ENCODE data around the gene HES6. TPM values are rescaled to one million over a fixed set of nuclear protein-coding genes. Genes with fewer than 3 reads are reported as not detected.

The HES6 gene
- total RNA-seq, 4 donors from 2014 or later = 15.0 to 94.5 (median 31.7) TPM

DNA sequence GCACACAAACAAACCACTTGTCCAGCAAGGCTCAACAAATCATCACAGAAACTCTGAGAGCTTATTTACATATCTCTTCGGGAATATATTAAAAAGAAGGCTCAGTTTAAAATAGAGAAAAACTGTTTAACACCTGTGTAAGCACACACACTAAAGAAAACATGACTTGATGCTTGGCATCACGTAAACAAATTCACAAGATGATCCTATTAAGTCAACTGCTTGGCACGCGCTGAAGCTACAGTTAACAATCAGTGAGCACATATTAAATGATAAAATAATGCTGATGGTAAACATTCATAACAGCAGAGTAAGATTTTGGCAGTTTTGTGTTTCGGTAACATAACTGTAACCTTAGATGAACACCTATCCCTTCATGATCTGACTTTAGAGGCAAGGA lies 4.3 kb upstream of the HES6 start:
- peak overlapping the region in 1 of 4 donors; percentile 79 for H3K27ac ChIP-seq
- intact Hi-C loops (cut with DNase I; ENCODE audit: low total_unique reads) (loop anchor here (5.0 kb wide), 1 partner anchor 42 kb away; the partner anchor contains the start of gene ILKAP), in situ Hi-C loops (cut with MboI; ENCODE audit: low pct_ligation_motif_present in 1 of 4, low pct_unique_long_range_greater_than_20kb in 1 of 4, low sequenced_read_pairs in 3 of 4) (no loop called here)
- 72 to 82% methylated on average over 5 of the region's 5 CpGs for WGBS, 2 donors (ENCODE audit: low coverage in 1 of 2)
- peaks cover 0 to 24% (median 10%) of the 10 kb centered on the region in 4 donors for H3K36me3 ChIP-seq
- TF ChIP-seq, protein P1, sequence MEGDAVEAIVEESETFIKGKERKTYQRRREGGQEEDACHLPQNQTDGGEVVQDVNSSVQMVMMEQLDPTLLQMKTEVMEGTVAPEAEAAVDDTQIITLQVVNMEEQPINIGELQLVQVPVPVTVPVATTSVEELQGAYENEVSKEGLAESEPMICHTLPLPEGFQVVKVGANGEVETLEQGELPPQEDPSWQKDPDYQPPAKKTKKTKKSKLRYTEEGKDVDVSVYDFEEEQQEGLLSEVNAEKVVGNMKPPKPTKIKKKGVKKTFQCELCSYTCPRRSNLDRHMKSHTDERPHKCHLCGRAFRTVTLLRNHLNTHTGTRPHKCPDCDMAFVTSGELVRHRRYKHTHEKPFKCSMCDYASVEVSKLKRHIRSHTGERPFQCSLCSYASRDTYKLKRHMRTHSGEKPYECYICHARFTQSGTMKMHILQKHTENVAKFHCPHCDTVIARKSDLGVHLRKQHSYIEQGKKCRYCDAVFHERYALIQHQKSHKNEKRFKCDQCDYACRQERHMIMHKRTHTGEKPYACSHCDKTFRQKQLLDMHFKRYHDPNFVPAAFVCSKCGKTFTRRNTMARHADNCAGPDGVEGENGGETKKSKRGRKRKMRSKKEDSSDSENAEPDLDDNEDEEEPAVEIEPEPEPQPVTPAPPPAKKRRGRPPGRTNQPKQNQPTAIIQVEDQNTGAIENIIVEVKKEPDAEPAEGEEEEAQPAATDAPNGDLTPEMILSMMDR (IDR thresholded peaks at IDR 0.05) = no peak
- no peak for TF ChIP-seq EP300 (IDR thresholded peaks at IDR 0.05; ENCODE audit: low read depth)
- no peak for DNase-seq
- H3K4me1 ChIP-seq = peaks cover 23 to 41% (median 32%) of the 10 kb centered on the region in 4 donors
- no peaks in the 10 kb centered on the region for H3K27me3 ChIP-seq
- H3K9me3 ChIP-seq = no peaks in the 10 kb centered on the region
- H3K4me3 ChIP-seq = no peak overlapping the region

DNA sequence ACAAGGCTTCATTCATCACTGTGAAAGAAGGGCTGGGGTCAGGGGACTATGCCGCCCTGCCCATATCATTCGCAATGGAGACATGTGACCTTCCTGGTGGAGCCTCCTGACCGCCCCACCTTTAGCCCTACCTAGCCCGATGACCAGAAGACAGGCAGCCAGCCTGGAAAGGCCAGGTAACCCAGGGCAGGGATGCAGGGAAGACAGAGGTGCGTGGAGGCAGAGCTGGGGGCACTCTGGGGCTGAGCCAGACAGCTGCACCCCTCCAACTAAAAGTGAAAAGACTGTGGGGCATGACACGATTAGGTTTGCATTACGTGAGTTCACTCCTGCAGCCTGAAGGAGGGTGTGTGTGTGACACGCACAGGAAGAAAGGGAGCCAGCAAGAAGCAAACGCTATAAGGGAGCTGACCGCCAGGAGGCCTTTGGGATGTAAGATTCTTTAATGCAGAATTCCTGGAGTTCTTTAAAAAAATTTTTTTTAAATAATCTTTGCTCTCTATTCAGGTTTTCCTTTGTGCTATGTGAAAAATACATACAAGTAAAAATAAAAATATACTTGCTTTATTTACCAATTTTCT lies 3.7 kb upstream of the HES6 start:
- peak overlapping the region; percentile 49 to 89 (median 78) for H3K27ac ChIP-seq
- peaks cover 23 to 47% (median 38%) of the 10 kb centered on the region in 4 donors for H3K4me1 ChIP-seq
- intact Hi-C loops (cut with DNase I; ENCODE audit: low total_unique reads) (loop anchor here (5.0 kb wide), 1 partner anchor 41 kb away; the partner anchor contains the start of gene ILKAP), in situ Hi-C loops (cut with MboI; ENCODE audit: low pct_ligation_motif_present in 1 of 4, low pct_unique_long_range_greater_than_20kb in 1 of 4, low sequenced_read_pairs in 3 of 4) (no loop called here)
- H3K9me3 ChIP-seq = no peaks in the 10 kb centered on the region
- no peak for DNase-seq
- TF ChIP-seq, protein P1 (IDR thresholded peaks at IDR 0.05) = peak; percentile 26 to 39 (median 31)
- no peak for TF ChIP-seq POLR2AphosphoS5 (IDR thresholded peaks at IDR 0.05)
- no peak for TF ChIP-seq POLR2A (IDR thresholded peaks at IDR 0.05)
- no peak for TF ChIP-seq EP300 (IDR thresholded peaks at IDR 0.05; ENCODE audit: low read depth)
- peaks cover 0 to 19% (median 8%) of the 10 kb centered on the region in 4 donors for H3K36me3 ChIP-seq
- 38 to 44% methylated on average over 5 to 10 of the region's 10 CpGs for WGBS, 2 donors (ENCODE audit: low coverage in 1 of 2)
- H3K4me3 ChIP-seq = no peak overlapping the region
- H3K27me3 ChIP-seq = peaks cover 6% of the 10 kb centered on the region

DNA sequence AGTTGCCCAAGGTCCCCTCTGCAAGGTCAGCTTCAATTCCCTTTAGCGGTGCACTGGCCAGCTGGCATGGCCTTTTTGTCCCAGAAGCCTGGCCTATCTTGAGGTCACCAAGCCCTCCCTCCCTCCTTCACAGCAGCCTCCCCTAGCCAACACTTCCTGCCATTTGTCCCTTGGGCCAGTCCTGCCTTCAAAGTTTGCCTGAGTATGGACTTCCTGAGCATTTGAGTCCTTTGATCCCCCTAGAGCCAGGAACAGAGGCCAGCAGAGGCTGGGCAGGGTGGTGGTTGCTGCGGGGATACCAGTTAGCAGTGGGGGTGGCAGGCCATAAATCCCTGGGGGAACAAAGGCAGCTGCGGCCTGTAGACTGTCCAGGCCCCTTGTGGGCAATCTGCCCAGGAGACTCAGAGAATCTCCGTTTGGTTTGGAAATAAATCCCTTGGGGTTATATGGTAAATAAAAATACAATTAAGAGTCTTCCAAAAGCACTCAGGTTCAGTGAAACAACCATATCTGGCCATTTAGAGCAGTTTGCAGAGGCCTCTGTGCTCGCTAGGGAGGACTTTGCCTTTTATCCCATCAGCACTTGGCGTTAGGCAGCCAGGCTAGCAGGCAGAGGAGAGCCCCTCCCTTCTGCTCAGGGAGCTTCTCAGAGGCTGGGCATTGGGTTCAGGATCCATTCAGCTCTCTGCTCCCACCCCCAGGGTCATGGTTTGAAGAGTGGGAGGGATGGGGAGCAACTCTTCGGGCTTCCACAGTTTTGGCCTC lies 3.1 kb upstream of the HES6 start:
- DNase-seq = peak; percentile 49
- intact Hi-C loops (cut with DNase I; ENCODE audit: low total_unique reads) (loop anchor here (5.0 kb wide), 1 partner anchor 41 kb away; the partner anchor contains the start of gene ILKAP), in situ Hi-C loops (cut with MboI; ENCODE audit: low pct_ligation_motif_present in 1 of 4, low pct_unique_long_range_greater_than_20kb in 1 of 4, low sequenced_read_pairs in 3 of 4) (no loop called here)
- peaks cover 8% of the 10 kb centered on the region for H3K27me3 ChIP-seq
- H3K36me3 ChIP-seq = peaks cover 0 to 19% (median 8%) of the 10 kb centered on the region in 4 donors
- H3K4me1 ChIP-seq = peaks cover 23 to 48% (median 40%) of the 10 kb centered on the region in 4 donors
- no peak overlapping the region for H3K4me3 ChIP-seq
- H3K9me3 ChIP-seq = no peaks in the 10 kb centered on the region
- peak overlapping the region; percentile 49 to 89 (median 78) for H3K27ac ChIP-seq
- no peak for TF ChIP-seq POLR2AphosphoS5 (IDR thresholded peaks at IDR 0.05)
- no peak for TF ChIP-seq EP300 (IDR thresholded peaks at IDR 0.05; ENCODE audit: low read depth)
- no peak for TF ChIP-seq POLR2A (IDR thresholded peaks at IDR 0.05)
- TF ChIP-seq, protein P1 (IDR thresholded peaks at IDR 0.05) = no peak
- 29 to 40% methylated on average over 2 to 7 of the region's 7 CpGs for WGBS, 2 donors (ENCODE audit: low coverage in 1 of 2)

DNA sequence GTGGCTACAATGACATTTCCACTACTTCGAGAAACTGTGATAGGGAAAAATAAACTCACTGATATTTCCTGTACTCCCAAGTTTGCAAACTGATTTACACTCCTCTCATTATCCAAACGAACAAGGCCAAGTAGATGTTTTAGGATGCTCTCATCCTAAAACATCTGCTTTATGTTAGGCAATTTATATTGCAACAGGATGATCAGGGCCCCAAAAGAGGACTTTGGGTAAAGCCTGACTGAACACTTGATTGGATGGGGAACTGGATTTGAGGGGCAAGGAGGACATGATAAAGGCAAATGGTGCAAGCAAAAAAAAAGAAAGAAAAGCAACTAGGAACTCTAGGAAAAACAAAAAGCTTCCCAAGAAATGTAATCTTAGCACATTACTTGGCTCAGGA lies 2.1 kb upstream of the HES6 start:
- 62 to 73% methylated on average over 2 of the region's 2 CpGs for WGBS, 2 donors (ENCODE audit: low coverage in 1 of 2)
- Histone ChIP-seq H3K27me3 (peaks cover 8% of the 10 kb centered on the region), H3K36me3 (peaks cover 0 to 17% (median 7%) of the 10 kb centered on the region in 4 donors), H3K4me1 (peaks cover 23 to 48% (median 40%) of the 10 kb centered on the region in 4 donors), H3K9me3 (no peaks in the 10 kb centered on the region), H3K4me3 (no peak overlapping the region), H3K27ac (peak overlapping the region; percentile 49 to 89 (median 78))
- TF ChIP-seq POLR2AphosphoS5 (IDR thresholded peaks at IDR 0.05) = no peak
- TF ChIP-seq, protein P1 (IDR thresholded peaks at IDR 0.05) = no peak
- no peak for TF ChIP-seq EP300 (IDR thresholded peaks at IDR 0.05; ENCODE audit: low read depth)
- TF ChIP-seq POLR2A (IDR thresholded peaks at IDR 0.05) = no peak
- intact Hi-C loops (cut with DNase I; ENCODE audit: low total_unique reads) (loop anchor here (5.0 kb wide), 1 partner anchor 40 kb away; the partner anchor contains the start of gene ILKAP), in situ Hi-C loops (cut with MboI; ENCODE audit: low pct_ligation_motif_present in 1 of 4, low pct_unique_long_range_greater_than_20kb in 1 of 4, low sequenced_read_pairs in 3 of 4) (no loop called here)
- no peak for DNase-seq
